Activated CD8-positive, alpha-beta memory T cell treated with anti-CD3 and anti-CD28 coated beads, Interleukin-2, amount 50 U/mL, for 24 hours (primary cell): ENCODE results near the gene ADGRD2.

ENCODE experiments used
- DNase-seq: peaks from one replicate; pipeline ENCODE4 v3.0.0-alpha.2; 2020; ENCODE audit errors: extremely low read depth

Gene ADGRD2

GRCh38 chr9:124479947-124480620 is 29.8 kb downstream of the ADGRD2 start:
- DNase-seq = no peak

GRCh38 chr9:124480621-124480981 is 30.4 kb downstream of the ADGRD2 start:
- DNase-seq = no peak

- no peak for DNase-seq
Observed at GRCh38 chr9:124481115-124481514, 30.9 kb downstream of the ADGRD2 start.

- no peak for DNase-seq
Observed at GRCh38 chr9:124482431-124483031, 32.3 kb downstream of the ADGRD2 start.

GRCh38 chr9:124483481-124483880 is 33.2 kb downstream of the ADGRD2 start:
- no peak for DNase-seq

- DNase-seq = no peak
Observed at GRCh38 chr9:124485201-124485600, 35.0 kb downstream of the ADGRD2 start.

- DNase-seq = no peak
Observed at GRCh38 chr9:124485936-124486335, 35.7 kb downstream of the ADGRD2 start.

- DNase-seq = no peak
Observed at GRCh38 chr9:124486778-124487259, 36.6 kb downstream of the ADGRD2 start.

- DNase-seq = no peak
Observed at GRCh38 chr9:124487260-124488182, 37.3 kb downstream of the ADGRD2 start.

- no peak for DNase-seq
Observed at GRCh38 chr9:124488641-124489210, 38.5 kb downstream of the ADGRD2 start.

GRCh38 chr9:124489222-124489621 is 39.0 kb downstream of the ADGRD2 start:
- DNase-seq = no peak

GRCh38 chr9:124490004-124490403 is 39.8 kb downstream of the ADGRD2 start:
- DNase-seq = no peak

GRCh38 chr9:124491049-124491975 is 41.1 kb downstream of the ADGRD2 start:
- DNase-seq = no peak

GRCh38 chr9:124492818-124493217 is 42.6 kb downstream of the ADGRD2 start:
- no peak for DNase-seq

- no peak for DNase-seq
Observed at GRCh38 chr9:124493218-124493617, 43.0 kb downstream of the ADGRD2 start.

GRCh38 chr9:124493794-124494479 is 43.7 kb downstream of the ADGRD2 start:
- no peak for DNase-seq

- no peak for DNase-seq
Observed at GRCh38 chr9:124495126-124496074, 45.1 kb downstream of the ADGRD2 start.

- no peak for DNase-seq
Observed at GRCh38 chr9:124496075-124496449, 45.8 kb downstream of the ADGRD2 start.

GRCh38 chr9:124496463-124496862 is 46.2 kb downstream of the ADGRD2 start:
- no peak for DNase-seq
